Cardiac fibroblast (primary cell): ENCODE results near the gene BRD3.

ENCODE experiments used
- DNase-seq, 2 donors: peaks; one replicate each; pipeline versions ENCODE4 v3.0.0 to v3.0.0-alpha.2; 2010; ENCODE audit warnings: low read depth in 2 of 2
- H3K4me3 ChIP-seq, 2 donors: replicated peaks in 1 of 2; 1 replicate in 1 of 2; 2 replicates in 1 of 2; pipeline ENCODE4 v1.5.1; 2011; ENCODE audit warnings: low read depth in 2 of 2, low read length in 2 of 2, mild to moderate bottlenecking in 2 of 2, moderate library complexity in 1 of 2
- TF ChIP-seq, protein P1 (sequence below): IDR thresholded peaks from one replicate; pipeline ENCODE4 v1.5.1; 2011; ENCODE audit warnings: low read depth, mild to moderate bottlenecking, low read length, inconsistent platforms

Gene BRD3

DNA sequence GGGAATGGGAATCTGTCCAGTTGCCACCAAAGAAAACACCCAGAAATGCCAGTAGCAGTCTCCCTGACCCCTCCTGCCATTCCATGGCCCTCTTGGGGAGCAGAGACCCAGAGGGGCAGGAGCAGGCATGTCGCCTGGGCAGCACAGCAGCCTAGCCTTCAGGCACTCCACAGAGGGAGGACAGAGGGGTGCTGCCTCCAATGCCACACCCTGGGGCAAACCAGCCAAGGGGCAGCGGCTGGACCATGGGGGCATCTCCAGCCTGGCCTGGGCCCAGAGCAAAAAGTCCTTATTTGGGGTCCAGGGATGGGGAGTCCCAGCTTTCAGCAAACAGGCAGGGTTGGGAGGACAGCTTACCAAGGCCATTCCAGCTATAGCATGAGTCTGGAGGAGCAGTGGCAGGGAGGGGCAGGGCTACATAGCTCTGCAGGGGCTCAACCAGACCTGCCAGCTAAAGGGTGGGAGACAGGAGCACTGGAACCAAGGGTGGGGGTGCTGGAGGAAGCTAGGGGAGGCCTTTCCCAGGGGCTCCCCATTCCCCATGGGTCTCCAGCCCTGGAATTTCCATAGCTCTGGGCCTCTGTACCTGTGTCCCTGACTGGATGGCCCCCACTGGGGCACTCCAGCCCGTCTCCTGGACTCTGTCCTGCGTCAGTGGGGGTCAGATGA is 6.7 kb downstream of the BRD3 start:
- H3K4me3 ChIP-seq: no peak overlapping the region
- DNase-seq: no peak
- TF ChIP-seq, protein P1, sequence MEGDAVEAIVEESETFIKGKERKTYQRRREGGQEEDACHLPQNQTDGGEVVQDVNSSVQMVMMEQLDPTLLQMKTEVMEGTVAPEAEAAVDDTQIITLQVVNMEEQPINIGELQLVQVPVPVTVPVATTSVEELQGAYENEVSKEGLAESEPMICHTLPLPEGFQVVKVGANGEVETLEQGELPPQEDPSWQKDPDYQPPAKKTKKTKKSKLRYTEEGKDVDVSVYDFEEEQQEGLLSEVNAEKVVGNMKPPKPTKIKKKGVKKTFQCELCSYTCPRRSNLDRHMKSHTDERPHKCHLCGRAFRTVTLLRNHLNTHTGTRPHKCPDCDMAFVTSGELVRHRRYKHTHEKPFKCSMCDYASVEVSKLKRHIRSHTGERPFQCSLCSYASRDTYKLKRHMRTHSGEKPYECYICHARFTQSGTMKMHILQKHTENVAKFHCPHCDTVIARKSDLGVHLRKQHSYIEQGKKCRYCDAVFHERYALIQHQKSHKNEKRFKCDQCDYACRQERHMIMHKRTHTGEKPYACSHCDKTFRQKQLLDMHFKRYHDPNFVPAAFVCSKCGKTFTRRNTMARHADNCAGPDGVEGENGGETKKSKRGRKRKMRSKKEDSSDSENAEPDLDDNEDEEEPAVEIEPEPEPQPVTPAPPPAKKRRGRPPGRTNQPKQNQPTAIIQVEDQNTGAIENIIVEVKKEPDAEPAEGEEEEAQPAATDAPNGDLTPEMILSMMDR: no peak

DNA sequence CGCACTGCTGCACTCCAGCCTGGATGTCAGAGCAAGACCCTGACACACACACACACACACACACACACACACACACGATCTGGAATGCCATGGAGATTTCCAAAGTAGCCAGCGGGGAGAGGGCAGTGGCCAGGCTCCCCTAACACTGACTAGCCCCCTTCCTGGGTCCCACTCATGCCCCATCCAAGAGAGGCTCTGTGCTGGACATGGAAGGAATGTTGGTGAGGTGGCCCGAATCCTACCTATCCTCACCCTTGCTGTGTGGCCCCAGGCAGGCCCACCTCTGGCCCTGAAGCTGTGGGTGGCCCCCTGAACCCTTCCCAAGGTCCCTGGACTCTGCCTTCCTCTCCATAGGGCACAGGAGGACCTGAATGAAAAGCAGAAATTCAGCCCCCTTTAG is 7.3 kb downstream of the BRD3 start:
- TF ChIP-seq, protein P1: no peak
- no peak overlapping the region for H3K4me3 ChIP-seq
- no peak for DNase-seq

DNA sequence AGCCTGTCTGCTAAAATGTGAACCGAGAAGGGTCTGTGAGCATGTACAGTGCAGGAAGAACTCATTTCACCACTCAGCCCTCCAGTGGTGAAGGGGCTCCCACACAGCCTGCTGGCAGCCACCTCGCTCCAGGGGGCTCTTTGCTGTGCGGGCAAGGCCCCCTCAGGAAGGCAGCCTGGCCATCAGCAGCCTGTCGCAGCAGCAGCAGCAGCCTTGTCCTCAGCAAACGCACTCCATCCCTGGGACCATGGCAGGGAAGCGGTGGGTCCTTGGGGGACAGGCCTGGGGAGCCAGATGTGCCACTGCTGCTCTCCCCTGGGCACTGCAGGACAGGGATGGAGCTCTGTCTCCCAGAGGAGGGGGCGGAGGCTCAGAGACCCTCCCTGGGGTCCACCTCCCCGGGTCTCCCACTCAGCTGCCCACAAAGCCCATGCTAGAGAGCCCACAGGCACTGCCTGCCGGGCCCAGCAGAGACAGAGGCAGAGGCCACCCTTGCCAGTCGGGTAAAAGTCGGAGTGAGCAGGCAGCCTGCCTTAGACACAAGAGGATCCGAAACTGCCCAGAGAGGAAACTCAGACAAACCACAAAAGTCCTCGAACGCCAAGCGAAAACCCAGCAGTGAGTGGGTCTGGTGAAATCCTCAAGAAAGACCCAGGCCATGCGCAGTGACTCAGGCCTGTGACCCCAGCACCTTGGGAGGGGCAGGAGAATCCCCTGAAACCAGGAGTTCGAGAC is 8.0 kb downstream of the BRD3 start:
- DNase-seq: no peak
- no peak overlapping the region for H3K4me3 ChIP-seq
- TF ChIP-seq, protein P1: no peak

DNA sequence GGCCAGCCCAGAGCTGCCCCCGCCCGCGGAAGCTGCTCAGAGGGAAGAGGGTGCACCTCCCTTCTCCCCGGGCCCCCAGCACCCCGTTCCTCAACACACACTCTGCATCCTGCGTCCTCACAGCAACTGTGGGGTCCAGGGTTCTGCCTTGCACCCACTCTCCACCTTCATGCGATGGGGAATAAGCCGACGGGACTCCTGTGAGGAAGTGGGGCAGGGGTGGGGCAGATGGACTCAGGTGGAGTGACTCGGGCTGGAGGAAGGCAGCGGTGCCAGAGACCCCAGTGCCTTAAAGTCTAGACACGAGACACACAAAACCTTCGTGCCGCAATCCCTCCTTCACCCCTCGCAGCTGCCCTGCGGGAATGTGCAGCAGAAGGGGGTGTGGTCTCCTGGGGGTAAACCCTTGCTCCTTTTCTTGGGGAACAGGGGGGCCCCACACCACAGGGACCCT is 8.6 kb downstream of the BRD3 start:
- no peak for DNase-seq
- H3K4me3 ChIP-seq: no peak overlapping the region

DNA sequence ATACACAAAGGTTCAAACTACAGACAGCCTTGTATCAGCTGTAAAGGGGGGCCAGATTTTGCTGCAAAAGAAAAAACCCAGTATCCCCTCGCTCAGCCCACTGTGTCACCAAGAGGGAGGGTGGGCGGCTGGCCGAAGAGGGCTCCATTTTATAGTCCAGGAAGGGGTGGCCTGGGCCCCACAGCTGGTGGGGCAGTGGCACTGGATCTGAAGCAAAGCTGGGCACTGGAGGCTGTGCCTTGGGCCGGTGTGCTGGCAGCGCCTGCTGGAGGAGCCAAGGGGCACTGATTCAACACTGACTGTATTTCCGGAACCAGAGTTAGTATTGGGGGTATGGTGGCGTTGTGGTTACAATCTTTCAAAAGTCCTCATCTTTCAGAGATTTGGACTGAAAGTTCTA is 9.1 kb downstream of the BRD3 start:
- TF ChIP-seq, protein P1: peak; percentile 9
- DNase-seq: peak in 1 of 2 donors; percentile 32
- H3K4me3 ChIP-seq: no peak overlapping the region

More for the DNA sequence above, 8.6 kb downstream of the BRD3 start:
- TF ChIP-seq, protein P1: no peak

DNA sequence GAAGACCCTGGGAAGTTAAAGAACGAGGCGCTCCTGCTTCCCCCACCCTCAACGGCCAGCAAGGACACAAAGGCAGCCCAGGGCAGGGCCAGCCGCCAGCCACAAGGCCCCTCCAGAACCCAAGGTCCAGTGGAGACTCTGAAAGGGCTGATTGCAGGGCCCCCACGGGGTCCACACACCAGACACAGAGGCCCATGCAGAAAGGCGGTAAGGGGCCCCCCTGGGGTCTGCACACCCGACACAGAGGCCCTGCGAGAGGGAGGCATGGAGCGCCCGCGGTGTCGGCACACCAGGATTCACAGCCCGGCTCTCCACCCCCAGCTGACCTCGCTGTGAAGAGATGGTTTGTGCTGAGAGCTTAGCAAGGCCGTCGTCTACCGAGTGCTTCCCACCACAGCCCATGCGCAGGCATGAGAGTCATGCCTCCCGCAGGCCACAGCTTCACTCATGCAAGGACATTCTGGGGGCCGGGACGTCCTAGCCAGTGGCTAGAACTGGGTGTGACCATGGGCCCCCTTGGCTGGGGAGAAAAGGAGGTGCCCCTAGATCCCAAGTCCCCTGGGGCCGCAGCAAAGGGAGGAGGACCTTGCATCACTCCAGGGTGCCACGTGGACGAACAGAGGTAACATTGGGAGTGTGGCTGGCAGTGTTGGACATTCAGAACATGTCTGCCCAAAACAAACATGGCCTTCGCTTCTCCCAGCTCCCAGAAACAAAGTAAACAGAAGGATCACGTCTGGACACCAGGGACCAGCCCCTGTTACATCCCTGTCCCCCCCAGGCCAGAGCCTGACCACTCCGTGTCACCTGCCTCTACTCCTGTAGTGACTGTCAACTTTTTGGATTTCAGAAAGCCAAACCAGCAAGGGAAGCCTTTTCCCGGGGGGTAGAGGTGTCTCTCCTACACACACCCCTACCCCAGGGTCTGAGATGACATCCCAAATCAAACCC is 9.8 kb downstream of the BRD3 start:
- TF ChIP-seq, protein P1: no peak
- DNase-seq: no peak

More for the DNA sequence above, 9.8 kb downstream of the BRD3 start:
- H3K4me3 ChIP-seq: no peak overlapping the region
